ENCODE measurements around the gene TMEM45B.
A peak's percentile ranks its signal among the peaks of the same experiment; 100 is the strongest.
"Not testable (repeated sequence)": the region's sequence is repeated elsewhere in the genome, so short reads cannot be mapped to it uniquely, and the experiment has no call there.

Gene TMEM45B

GRCh38 chr11:129853518-129854231, 38.0 kb downstream of the TMEM45B start:
- peak; percentile 63 for DNase-seq (ENCODE audit: low spot score)

GRCh38 chr11:129854232-129854805, 38.7 kb downstream of the TMEM45B start:
- DNase-seq (ENCODE audit: low spot score) = no peak

GRCh38 chr11:129855086-129855485, 39.4 kb downstream of the TMEM45B start:
- DNase-seq (ENCODE audit: low spot score) = no peak

DNA sequence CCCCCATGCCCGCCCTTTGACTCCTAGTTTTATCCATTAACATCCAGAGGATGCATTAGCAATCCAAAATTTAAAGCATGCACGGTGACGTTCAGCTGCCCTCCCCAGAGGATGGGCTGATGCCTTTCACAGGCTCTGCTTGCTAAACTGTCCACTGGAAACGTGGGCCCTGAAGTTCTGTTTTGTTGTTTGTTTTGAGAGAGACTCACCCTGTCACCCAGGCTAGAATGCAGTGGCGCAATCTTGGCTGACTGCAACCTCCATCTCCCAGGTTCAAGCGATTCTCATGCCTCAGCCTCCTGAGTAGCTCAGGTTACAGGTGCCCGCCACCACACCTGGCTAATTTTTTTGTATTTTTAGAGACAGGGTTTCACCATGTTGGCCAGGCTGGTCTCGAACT, 40.4 kb downstream of the TMEM45B start:
- no peak for DNase-seq (ENCODE audit: low spot score)

GRCh38 chr11:129861702-129862522, 46.3 kb downstream of the TMEM45B start:
- DNase-seq (ENCODE audit: low spot score) = peak; percentile 97

DNA sequence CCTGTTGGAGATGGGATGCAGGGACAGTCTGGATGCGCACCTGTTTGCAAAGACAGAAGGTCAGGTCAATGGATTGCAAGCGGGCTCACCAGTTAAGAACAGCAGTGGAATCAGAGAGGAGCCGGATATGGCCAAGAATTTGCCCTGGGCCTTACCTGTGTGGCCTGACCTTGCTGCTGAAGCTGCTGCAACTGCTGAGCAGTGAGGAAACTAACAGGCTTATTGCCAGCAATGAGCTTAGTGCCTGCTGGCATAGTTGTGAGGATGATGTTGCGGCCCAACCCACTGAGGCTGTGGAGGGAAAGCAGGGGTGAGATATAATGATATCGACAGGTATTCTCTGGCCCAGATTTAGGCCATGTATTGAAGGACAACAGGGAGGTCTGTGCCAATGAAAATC, 49.2 kb downstream of the TMEM45B start:
- no peak for DNase-seq (ENCODE audit: low spot score)

DNA sequence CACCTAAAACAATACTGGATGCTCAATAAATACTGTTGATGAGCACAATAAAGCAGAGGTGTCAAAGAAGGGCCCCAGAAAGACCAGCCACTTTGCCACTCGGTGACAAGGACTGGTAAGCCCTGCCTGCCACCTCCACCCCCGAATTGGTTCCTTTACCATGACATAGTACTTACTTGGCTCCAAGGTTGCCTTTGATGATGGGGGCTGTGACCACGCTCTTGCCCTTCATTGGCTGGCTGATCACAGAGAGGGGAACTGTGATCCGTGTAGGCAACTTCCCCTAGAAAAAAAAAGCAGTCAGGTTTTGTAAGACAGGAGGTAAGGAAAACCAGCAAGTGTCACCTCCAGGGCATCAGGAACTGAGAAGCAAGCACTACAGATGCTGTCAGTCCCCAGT, 50.1 kb downstream of the TMEM45B start:
- DNase-seq (ENCODE audit: low spot score) = peak; percentile 31

GRCh38 chr11:129866311-129866710, 50.7 kb downstream of the TMEM45B start:
- DNase-seq (ENCODE audit: low spot score) = no peak

- DNase-seq (ENCODE audit: low spot score) = not testable (repeated sequence)
These were observed 53.0 kb downstream of the TMEM45B start for GRCh38 chr11:129868626-129869025.

GRCh38 chr11:129871914-129872313, 56.3 kb downstream of the TMEM45B start:
- DNase-seq (ENCODE audit: low spot score) = no peak

DNA sequence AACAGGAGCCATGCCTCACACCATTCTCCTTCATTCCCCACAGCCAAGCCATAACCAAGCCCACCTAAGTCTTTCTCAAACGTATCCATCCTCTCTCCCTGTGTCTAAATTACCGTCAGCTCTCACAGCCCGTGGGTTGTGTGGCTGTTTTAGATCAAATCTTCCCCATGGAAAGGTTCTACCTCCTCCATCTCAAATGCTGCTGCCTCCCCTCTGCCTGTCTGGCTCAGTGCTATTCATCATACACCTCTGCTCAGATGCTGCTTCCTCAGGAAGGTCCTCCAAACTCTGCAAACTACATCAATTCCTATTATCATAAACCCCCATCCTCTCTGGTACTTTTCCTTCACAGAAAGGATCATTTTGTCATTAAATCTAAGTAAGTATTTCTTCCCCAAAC, 64.7 kb downstream of the TMEM45B start:
- no peak for DNase-seq (ENCODE audit: low spot score)

DNA sequence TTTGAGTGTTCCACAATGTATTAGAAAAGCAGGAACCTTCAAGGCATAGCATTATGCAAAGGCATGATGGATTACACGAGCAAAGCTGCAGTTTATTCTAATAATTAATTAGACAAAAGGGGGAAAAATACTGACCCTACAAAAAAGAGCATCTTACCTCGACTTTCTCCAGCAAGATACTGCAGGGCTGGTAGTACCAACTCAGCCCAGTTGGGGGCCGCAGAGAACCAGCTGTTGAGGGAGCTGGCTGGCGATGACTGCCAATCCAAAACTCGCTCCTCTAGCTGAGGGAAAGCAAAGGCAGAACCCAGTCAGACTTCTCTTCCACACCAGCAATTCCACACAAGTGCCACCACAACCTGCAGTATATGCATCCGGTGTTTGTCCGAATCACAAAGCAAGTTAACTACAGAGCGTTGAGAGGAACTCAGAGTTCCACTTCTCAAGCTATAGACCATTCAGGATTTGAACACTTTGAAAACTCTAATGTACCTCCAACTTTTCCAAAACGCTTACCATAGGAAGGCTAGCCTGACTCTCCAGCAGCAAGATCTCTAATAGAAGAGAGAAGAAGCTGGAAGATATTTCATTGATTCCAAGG, 66.0 kb downstream of the TMEM45B start:
- DNase-seq (ENCODE audit: low spot score) = no peak

DNA sequence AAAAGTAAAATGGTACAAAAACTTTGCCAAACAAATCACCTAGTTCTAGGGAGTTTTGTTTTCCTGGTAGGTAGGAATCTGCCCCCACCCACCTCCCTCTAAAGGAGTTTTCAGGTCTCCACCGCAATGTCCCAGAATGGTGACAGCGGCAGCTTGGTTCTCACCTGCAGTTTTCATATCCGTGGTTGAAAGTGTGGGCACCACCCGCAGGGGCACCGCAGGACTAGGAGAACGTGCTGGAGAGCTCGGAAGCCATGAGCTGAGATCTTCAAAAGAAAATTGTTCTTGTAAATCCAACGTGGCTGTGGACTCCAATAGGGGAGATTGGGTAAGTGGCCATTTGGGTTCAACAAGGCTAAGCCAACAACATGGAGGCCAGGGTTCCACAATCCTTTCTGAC, 68.9 kb downstream of the TMEM45B start:
- DNase-seq (ENCODE audit: low spot score) = no peak

DNA sequence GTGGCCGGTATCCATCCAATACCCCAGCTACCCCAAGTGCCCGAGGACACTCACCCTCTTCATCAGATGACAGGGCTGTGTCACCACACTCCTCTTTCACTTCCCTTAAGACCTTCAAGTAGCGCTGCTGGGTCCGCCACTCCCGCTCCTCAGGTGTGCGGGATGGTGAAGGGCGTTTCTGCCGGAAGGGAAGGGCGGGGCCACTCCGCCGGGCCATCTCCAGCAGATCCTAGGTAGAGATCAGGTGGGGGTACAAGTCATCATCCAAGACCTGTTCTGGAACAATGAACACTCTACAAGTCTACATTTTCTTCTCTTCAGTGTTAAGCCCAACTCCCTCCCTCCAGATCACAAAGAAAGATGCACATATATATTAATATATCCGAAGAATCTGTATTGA, 69.7 kb downstream of the TMEM45B start:
- no peak for DNase-seq (ENCODE audit: low spot score)

DNA sequence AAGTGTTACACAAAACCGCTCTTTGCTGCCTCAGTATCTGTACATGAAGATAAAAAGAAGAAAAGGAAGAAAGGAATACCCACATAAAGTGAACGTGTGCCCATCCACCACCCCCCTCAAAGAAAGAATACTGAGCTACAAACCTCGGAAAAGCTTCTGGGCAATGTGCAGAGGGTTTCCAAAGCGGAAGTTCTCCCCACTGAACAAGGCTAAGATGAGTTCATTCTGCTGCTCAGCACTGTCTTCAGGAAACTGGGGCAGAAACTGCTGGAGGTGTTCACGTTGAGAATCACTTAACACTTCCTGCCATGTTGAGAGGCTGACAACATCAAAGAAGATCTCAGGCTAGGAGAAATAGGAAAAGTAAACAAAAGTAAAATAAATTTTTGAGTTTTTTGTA, 72.8 kb downstream of the TMEM45B start:
- DNase-seq (ENCODE audit: low spot score) = no peak

DNA sequence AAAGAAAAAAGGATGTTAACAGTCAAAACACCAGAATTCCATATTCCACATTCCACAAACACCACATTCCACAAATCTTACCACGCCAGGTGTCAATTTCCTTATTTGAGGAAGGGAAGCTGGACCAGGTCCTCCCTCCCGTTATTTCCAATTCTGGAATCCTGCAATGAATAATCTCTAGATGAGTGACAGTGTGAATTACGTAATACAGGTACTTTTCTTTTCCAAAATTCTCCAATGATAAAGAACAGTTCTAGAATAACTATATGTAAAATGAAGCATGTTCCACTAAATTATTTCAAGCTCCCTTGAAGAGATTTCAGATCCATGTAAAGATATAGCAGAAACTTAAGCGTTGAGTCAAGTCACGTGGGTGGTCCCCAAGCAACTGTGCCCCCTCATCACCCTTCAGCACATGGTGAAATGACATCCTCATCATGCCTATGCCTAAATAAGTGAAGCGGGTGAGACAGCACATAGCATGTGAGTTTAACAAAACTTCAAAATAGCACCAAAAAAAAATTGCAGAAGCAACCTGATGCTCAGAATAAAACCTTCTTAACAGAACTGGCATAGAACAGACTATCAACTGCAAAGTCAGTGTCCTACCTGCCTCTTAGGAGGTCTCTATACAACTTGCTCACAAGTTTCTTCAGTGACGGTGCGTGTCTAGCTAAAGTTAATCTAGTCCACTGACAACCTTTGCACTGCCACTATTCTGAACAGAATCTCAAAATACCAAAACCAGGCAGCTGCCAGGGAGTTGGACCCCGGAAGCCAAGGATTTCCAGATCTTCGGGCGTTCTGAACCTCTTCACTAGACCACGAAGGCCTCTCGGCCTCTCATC, 78.9 kb downstream of the TMEM45B start:
- peak; percentile 14 for DNase-seq (ENCODE audit: low spot score)

DNA sequence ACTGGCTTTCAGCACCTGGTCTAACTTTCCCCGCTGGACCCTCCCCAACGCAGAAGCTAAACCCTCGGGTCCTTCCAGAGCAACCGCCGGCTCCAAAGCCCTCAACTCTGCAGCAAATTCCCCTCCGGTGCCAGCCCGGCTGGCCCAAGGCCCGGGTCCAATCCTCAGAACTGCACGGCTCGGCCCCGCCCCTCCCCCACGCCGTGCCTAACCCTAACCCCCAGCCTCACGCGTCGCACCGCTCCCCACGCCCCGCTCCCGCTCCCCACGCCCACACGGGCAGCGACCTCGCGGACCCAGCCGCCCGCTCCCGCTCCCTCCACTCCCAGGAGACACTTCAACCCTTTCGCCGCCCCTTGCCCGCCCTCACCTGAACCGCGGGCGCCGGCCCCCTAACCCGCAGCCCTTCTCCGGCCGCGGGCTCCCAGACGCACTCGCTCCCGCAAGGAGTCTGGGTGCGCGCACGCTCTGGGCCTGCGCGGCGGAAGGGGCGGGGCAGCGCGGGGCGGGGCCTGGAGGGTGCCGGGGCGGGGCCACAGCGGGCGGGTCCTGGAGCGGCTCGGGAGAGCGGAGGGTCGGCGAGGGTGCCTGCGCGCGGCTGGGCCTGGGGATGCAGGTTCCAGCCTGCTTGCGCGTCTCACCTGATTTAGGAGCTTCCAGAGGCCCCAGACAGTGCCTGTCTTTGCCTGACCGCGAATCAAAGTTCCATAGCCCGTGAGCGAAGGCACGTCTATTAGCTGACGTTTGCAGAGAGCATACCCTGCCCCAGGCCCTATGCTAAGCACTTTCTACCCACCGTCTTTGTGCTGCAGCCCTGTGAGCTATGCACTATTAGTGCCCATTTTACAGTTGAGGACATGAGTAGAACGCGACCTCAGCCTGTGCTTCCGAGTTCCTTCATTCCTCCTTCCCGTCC, 79.7 kb downstream of the TMEM45B start, which contains the start of gene NFRKB:
NFRKB (minus strand) TSS at position 453 of the 916 bp plus-strand sequence. CDS start 2,729 bp downstream, outside the sequence.
- peak; percentile 72 for DNase-seq (ENCODE audit: low spot score)

- no peak for DNase-seq (ENCODE audit: low spot score)
These were observed 80.4 kb downstream of the TMEM45B start for GRCh38 chr11:129896062-129896461.

- DNase-seq (ENCODE audit: low spot score) = no peak
These were observed 89.8 kb downstream of the TMEM45B start for GRCh38 chr11:129905402-129905801.
